Endometrial microvascular endothelial cells (primary cell): ENCODE results near the gene SRGAP2B. TPM values are rescaled to one million over a fixed set of nuclear protein-coding genes. Genes with fewer than 3 reads are reported as not detected.
"Not testable (repeated sequence)": the region's sequence is repeated elsewhere in the genome, so short reads cannot be mapped to it uniquely, and the experiment has no call there.

ENCODE experiments used
- in situ Hi-C: cut with HindIII; loops from 2 replicates; pipeline ENCODE4 v1.10.0; 2017; ENCODE audit warnings: low sequenced_read_pairs, low pct_unique_long_range_greater_than_20kb; ENCODE audit errors: inconsistent ontology term
- total RNA-seq: library from RNA; depleted of rRNA; stranded (reverse); fragments of >200 nt; gene quantifications from one replicate; pipeline ENCODE4 v1.2.3, GENCODE V29; 2015; ENCODE audit errors: inconsistent ontology term

Gene SRGAP2B
- total RNA-seq, 1 donor from 2014 or later: 37.4 TPM

- in situ Hi-C loops: not testable (repeated sequence)
These were observed 395 bp downstream of the SRGAP2B start for GRCh38 chr1:145094655-145095211.

GRCh38 chr1:145093517-145094149 is 1.5 kb downstream of the SRGAP2B start:
- in situ Hi-C loops: not testable (repeated sequence)

GRCh38 chr1:145082483-145083255 is 12.5 kb downstream of the SRGAP2B start:
- in situ Hi-C loops: not testable (repeated sequence)

GRCh38 chr1:145080193-145080592 is 14.9 kb downstream of the SRGAP2B start:
- in situ Hi-C loops: not testable (repeated sequence)

- in situ Hi-C loops: not testable (repeated sequence)
These were observed 15.4 kb downstream of the SRGAP2B start for GRCh38 chr1:145079737-145080136.

GRCh38 chr1:145078787-145079370 is 16.2 kb downstream of the SRGAP2B start:
- in situ Hi-C loops: not testable (repeated sequence)

- in situ Hi-C loops: not testable (repeated sequence)
These were observed 17.0 kb downstream of the SRGAP2B start for GRCh38 chr1:145077872-145078786.

DNA sequence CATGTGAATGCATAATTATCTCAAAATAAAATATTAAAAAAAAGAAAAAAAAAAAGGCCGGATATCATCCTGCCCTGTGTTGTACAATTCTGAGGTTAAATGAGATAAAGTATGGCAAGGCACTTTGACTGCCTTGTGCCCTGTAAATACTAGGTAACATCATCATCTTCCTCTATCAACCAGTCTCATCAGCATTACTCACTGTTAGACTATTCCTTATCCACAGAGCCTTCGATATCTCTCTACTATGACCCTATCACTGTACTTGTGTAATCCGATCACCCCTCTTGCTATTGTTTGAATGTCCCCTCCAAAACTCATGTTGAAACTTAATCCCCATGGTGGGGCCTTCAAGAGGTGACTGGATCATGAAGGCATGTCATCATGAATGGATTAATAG is 18.3 kb downstream of the SRGAP2B start:
- in situ Hi-C loops: not testable (repeated sequence)

DNA sequence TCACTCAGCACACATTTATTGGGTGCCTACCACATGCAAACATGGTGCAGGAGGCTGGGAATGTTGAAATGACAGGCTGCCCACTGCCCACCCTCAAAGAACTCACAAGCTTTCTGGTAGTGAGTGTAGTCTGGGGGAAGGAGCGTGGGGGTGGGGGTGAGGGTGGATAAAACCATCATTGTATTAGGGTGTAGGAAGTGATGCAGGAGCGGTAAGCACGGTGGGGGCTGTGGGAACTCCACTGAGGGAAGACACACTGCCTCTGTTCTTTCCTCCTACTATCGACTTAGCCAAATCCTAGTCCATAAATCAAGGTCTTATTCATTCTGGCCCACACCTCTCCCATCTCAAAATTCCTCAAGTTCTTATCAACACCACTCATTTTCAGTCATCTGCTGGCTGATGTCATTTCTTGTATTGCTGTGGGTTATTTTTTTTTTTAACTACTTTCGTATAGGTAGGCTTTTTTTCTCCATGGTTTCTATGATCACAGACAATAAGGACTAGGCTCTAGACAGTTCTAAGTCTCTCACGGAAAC is 21.0 kb downstream of the SRGAP2B start:
- in situ Hi-C loops: not testable (repeated sequence)

DNA sequence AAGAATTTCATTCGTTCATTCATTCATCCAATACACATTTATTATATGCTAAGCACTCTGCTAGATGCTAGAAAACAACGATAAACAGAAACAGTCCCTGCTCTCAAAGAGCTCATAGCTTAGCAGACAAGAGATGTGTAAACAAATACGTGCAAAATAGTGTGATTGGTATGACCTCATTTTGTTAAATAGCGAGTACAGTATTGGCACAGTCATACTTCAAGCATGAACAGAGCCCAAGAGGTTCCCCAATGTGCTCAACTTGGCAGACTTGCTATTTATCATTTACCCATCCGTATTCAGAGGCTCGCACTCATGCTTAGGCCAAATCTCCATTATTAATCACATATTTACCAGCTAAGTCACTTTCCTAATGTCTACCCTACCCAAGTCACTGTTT is 23.6 kb downstream of the SRGAP2B start:
- in situ Hi-C loops: not testable (repeated sequence)

DNA sequence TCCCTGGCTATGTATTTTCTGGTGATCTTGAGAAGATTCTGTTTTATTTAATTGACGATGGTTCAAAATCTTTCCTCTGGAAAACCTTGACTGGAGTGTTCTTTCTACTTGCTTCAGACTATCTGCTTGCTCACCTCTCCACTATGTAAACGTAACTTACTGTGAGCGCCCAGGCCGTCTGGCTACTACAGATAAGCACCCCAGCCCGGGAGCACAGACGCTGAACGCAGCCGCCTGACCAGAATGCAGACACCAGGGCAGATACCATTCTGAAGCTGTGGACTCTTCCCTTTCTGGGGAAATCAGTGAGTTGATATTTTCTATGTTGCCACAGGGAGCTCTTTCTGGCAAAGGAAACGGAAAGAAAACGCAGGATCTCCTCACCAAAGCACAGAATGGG is 28.6 kb downstream of the SRGAP2B start:
- in situ Hi-C loops: not testable (repeated sequence)

GRCh38 chr1:145065194-145065826 is 29.8 kb downstream of the SRGAP2B start:
- in situ Hi-C loops: not testable (repeated sequence)

DNA sequence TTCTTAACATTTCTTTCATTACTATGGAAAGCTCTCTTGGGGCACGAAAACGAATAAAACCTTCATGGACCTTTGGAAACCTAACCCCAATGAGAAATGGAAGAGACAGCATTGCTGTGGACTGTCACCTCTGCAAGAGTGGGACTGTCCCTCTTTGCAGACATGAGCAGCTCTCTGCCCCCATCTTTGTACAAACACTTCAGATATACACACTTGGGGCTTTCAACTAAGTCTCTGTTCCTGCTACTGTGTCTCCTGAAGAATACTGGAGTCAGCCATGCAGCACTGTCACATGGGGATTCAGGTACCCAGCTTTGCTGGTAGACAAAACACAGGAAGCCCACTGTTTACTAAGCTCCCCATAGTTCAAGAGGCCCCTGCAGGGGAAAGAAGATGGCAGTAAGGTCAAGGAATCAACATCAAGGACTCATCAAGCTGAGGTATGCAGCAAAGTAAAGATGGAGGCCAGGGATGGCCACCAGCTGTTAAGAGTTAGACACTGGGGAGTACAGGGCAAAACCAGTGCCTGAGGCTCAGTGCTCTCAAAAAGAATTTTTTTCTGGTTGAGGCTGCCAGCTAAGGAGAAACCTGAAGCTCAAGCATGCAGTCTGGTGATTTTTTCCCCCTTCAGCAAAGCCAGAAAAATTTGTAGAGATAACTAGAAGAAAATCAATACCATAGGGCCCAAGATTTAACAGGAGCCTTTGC is 31.0 kb downstream of the SRGAP2B start:
- in situ Hi-C loops: not testable (repeated sequence)

DNA sequence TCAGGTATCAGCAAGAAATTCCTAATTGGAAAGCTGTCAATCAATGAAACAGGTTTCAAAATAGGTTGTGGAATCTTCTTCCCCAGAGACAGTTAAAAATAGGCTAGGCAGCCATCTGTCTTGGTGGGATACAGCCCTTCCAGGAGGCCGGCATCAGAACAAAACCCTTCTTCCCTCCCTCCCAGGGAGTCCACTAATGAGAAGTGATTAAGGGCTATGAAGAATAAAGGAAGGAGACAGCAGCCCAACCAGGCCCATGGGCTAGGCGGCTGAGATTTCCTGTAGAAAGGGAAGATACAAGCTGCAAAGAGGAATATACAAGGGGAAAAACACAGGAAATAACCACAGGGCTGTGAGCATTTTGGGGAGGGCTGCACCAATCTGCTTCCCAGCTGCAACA is 31.8 kb downstream of the SRGAP2B start:
- in situ Hi-C loops: not testable (repeated sequence)

DNA sequence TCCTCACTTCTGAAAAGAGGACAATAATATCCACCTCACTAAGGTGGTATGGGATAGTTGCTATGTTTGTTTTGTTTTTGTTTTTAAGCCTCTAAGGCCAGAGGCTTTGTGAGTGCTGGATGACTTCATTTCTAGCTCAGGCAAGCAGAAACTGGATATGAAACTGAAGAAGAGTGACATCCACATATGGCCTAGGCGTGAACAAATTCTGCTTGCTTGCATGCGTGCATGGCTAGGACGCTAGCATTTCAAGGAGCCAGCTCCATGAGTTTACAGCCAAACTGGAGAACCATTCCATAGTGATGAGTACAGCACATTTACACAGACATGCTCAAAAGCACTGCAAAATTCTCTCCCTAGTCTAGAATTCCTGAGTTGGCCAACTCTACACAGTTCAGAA is 36.9 kb downstream of the SRGAP2B start:
- in situ Hi-C loops: not testable (repeated sequence)

DNA sequence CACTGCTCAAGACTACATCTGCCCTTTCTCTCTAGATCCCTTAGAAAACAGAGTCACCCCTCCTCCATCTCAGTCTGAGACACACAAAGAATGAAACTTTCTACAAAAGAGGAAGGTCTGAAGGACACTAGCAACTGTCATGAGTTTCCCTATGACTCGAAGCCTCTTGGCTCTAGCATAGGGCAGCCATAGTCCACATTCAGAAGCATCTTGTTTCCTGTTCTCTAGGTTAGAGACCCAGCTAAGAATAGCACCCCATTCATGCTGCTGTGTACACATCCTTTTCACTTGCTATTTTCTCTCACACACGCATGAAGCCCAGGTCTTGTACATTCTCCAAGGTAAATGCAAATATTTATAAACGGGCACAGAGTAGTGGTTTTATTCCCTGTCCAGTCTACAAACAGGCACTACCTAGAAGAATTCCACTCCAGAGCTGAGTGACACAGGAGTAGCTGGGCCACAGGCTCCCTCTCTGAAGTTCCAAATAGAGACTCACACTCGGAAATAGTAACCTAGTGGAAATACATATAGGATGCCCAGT is 39.8 kb downstream of the SRGAP2B start:
- in situ Hi-C loops: not testable (repeated sequence)

GRCh38 chr1:145053428-145053827 is 41.7 kb downstream of the SRGAP2B start:
- in situ Hi-C loops: not testable (repeated sequence)
